Measurements from ENCODE around the gene RAPGEF4. TPM values are rescaled to one million over a fixed set of nuclear protein-coding genes. Genes with fewer than 3 reads are reported as not detected.

RAPGEF4 gene
- total and polyA plus RNA-seq, 2 of the 8 experiments (the other 6 are each of a cell fraction or from before 2014, with no cell fraction given): 1.2 to 2.6 TPM

DNA sequence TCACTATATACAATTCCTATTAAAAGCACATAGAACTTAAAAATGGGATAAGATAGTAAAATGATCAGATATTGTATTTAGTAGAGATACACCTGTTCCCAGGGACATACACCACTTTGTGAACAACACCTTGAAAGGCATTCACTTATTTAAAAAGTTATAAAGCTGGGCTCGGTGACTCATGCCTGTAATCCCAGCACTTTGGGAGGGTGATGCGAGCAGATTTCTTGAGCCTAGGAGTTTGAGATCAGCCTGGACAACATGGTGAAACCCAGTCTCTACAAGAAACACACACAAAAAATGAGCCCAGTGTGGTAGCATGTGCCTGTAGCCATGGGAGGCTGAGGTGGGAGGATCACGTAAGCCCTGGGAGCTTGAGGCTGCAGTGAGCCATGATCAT, 90.9 kb downstream of the RAPGEF4 start:
- H3K14ac ChIP-seq (ENCODE audit: insufficient read length): no peak overlapping the region
- CTCF ChIA-PET (ENCODE audit: partially characterized antibody): no interaction called here
- H3K4me3 ChIP-seq (ENCODE audit: extremely low read depth in 1 of 4, insufficient read depth in 2 of 4, low read depth in 3 of 4, low read length in 4 of 4): no peak overlapping the region
- H2BK12ac ChIP-seq (ENCODE audit: low read depth, low read length): no peak overlapping the region
- no peak overlapping the region for H2BK15ac ChIP-seq (ENCODE audit: low read length)
- no peak for FAIRE-seq
- no peak for DNase-seq (ENCODE audit: low read depth in 1 of 2, low spot score in 2 of 2)
- H2BK20ac ChIP-seq (ENCODE audit: low read length): no peak overlapping the region
- POLR2A ChIA-PET (ENCODE audit: partially characterized antibody): no interaction called here
- no peak overlapping the region for H3K27ac ChIP-seq (ENCODE audit: low read depth, low read length)
- no peaks in the 10 kb centered on the region for H3K79me2 ChIP-seq (ENCODE audit: control insufficient read depth in 1 of 2, insufficient read depth in 2 of 2, low read length in 2 of 2)
- H3K56ac ChIP-seq (replicated peaks; ENCODE audit: insufficient read length, low read depth, low read length): no peak overlapping the region
- 0 out of 2 replicates have a peak, but pooled peaks cover 1% of the 10 kb centered on the region for H3K23me2 ChIP-seq (ENCODE audit: low read depth, low read length)
- no peaks in the 10 kb centered on the region for H4K20me1 ChIP-seq (replicated peaks in 1 of 2; ENCODE audit: control insufficient read depth in 1 of 2, insufficient read depth in 2 of 2, low read length in 2 of 2)
- no peaks in the 10 kb centered on the region for H3K36me3 ChIP-seq (ENCODE audit: control insufficient read depth in 2 of 4, insufficient read depth in 4 of 4, low read length in 3 of 4)
- H3K23ac ChIP-seq (ENCODE audit: insufficient read length): no peak overlapping the region
- TF ChIP-seq GABPA (IDR thresholded peaks at IDR 0.05; ENCODE audit: borderline replicate concordance, insufficient read depth, low read length) (no peak), CREB1 (IDR thresholded peaks at IDR 0.05) (no peak), CHD2 (IDR thresholded peaks at IDR 0.05; ENCODE audit: low read length) (no peak), POLR2A (IDR thresholded peaks at IDR 0.05; ENCODE audit: control extremely low read depth in 1 of 2, low read depth in 2 of 2, low read length in 2 of 2) (no peak), RFX5 (IDR thresholded peaks at IDR 0.05; ENCODE audit: borderline replicate concordance, low read depth, low read length) (no peak)
- H3K27me3 ChIP-seq (replicated peaks in 1 of 4; ENCODE audit: control insufficient read depth in 3 of 4, extremely low read depth in 1 of 4, insufficient read depth in 3 of 4, low read length in 3 of 4): no peaks in the 10 kb centered on the region; a peak in 1 of 7 replicates
- H3K79me1 ChIP-seq (ENCODE audit: low read depth, low read length): no peaks in the 10 kb centered on the region
- H3K4me2 ChIP-seq (ENCODE audit: insufficient read depth in 1 of 2, low read depth in 2 of 2, low read length in 2 of 2): no peak overlapping the region
- no peak overlapping the region for H2BK120ac ChIP-seq (replicated peaks; ENCODE audit: low read depth, low read length)
- H2BK5ac ChIP-seq (ENCODE audit: low read depth, low read length): no peak overlapping the region
- WGBS, 2 experiments (ENCODE audit: extremely low coverage in 1 of 2, insufficient coverage in 1 of 2, insufficient read length in 1 of 2, insufficient replicate concordance in 2 of 2, low coverage in 1 of 2, low lambda C conversion rate in 2 of 2, missing lambda C conversion rate in 1 of 2): 82% methylated on average over 3 of the region's 3 CpGs; no CpG with 5 or more reads in 1 of the 2 experiments
- no peak overlapping the region for H2AFZ ChIP-seq (ENCODE audit: low read length)
- no peaks in the 10 kb centered on the region for H3K9me3 ChIP-seq (ENCODE audit: insufficient read depth in 2 of 2, low read depth in 1 of 2, low read length in 1 of 2)
- H4K91ac ChIP-seq (replicated peaks; ENCODE audit: insufficient read length, low read length): no peak overlapping the region
- H3K4ac ChIP-seq (replicated peaks; ENCODE audit: insufficient read length, low read depth, low read length): no peak overlapping the region
- H4K5ac ChIP-seq (ENCODE audit: insufficient read length, low read depth, low read length): no peak overlapping the region
- no peaks in the 10 kb centered on the region for H3K4me1 ChIP-seq (replicated peaks in 1 of 4; ENCODE audit: control insufficient read depth in 3 of 4, insufficient read depth in 4 of 4, low read length in 3 of 4)
- no peak overlapping the region for H2AK5ac ChIP-seq (ENCODE audit: low read depth, low read length)
- H3K18ac ChIP-seq (ENCODE audit: extremely low read depth, low read length): no peak overlapping the region
- no peak overlapping the region for H4K8ac ChIP-seq (ENCODE audit: extremely low read depth, insufficient read depth, low read length)
- no peak overlapping the region for H3K9ac ChIP-seq (replicated peaks in 1 of 4; ENCODE audit: extremely low read depth in 1 of 4, low read depth in 3 of 4, low read length in 3 of 4)

Data from H1 (cell line).